ENCODE results near the gene ZNF460. TPM values are rescaled to one million over a fixed set of nuclear protein-coding genes. Genes with fewer than 3 reads are reported as not detected.

Gene ZNF460
- polyA plus RNA-seq, 2 of the 4 experiments (the other 2 are of a cell fraction), result 0.50 to 16.1 TPM

GRCh38 chr19:57279418-57280164 is 694 bp upstream of the ZNF460 start (continued):
- peak; percentile 60 for TF ChIP-seq USF2 (IDR thresholded peaks at IDR 0.05)
- peak; percentile 74 for TF ChIP-seq TP53 (CRISPR knock-in tag; IDR thresholded peaks at IDR 0.05)
- peak; percentile 97 for TF ChIP-seq E2F6 (IDR thresholded peaks at IDR 0.05; ENCODE audit: borderline replicate concordance, low read depth)
- TF ChIP-seq ZSCAN20 (CRISPR knock-in tag; IDR thresholded peaks at IDR 0.05), result peak; percentile 20; the same call in 1 of the 2 replicates
- peak; percentile 100 for TF ChIP-seq MAX (IDR thresholded peaks at IDR 0.05)
- TF ChIP-seq CTCF (IDR thresholded peaks at IDR 0.05), result peak; percentile 41; the same call in 2 of the 3 replicates
- peak; percentile 36 to 44; a peak in 4 of 5 replicates for TF ChIP-seq RAD21 (conservative IDR thresholded peaks at IDR 0.05 in 1 of 2, IDR thresholded peaks at IDR 0.05 in 1 of 2)
- TF ChIP-seq CEBPB (IDR thresholded peaks at IDR 0.05), result peak; percentile 32 to 88; a peak in 3 of 4 replicates
- no peak for TF ChIP-seq FOSL2 (IDR thresholded peaks at IDR 0.05)
- peak; percentile 46 for TF ChIP-seq FOSL2 (CRISPR knock-in tag; IDR thresholded peaks at IDR 0.05)
- TF ChIP-seq POLR2A (IDR thresholded peaks at IDR 0.05; ENCODE audit: low read length), result peak; percentile 46; the same call in 1 of the 2 replicates
- TF ChIP-seq KDM1A (IDR thresholded peaks at IDR 0.05; ENCODE audit: low read depth), result 0 out of 2 replicates have a peak, but pooled peaks have one; percentile 43
- no peak for TF ChIP-seq GATA3 (IDR thresholded peaks at IDR 0.05; ENCODE audit: borderline replicate concordance)

- FAIRE-seq (no peak), ATAC-seq (peak in 1 of 2 experiments; percentile 18; a peak in 5 of 6 replicates), DNase-seq (ENCODE audit: low read depth in 1 of 2, low spot score in 1 of 2) (peak; percentile 23 to 51)
- POLR2A ChIA-PET, result no interaction called here
- no peak for TF ChIP-seq BHLHE40 (IDR thresholded peaks at IDR 0.05; ENCODE audit: low read depth, low read length)
- no peak for TF ChIP-seq SMC3 (IDR thresholded peaks at IDR 0.05)
- TF ChIP-seq GATA3 (IDR thresholded peaks at IDR 0.05; ENCODE audit: borderline replicate concordance), result no peak
- no peak for TF ChIP-seq NFE2L2 (conservative IDR thresholded peaks at IDR 0.05; ENCODE audit: low read length)
- no peak for TF ChIP-seq CHD4 (IDR thresholded peaks at IDR 0.05; ENCODE audit: borderline replicate concordance)
- no peak for TF ChIP-seq SREBF2 (IDR thresholded peaks at IDR 0.05)
- no peak for TF ChIP-seq HES2 (IDR thresholded peaks at IDR 0.05)
- TF ChIP-seq EHF (CRISPR knock-in tag; IDR thresholded peaks at IDR 0.05), result no peak
- no peak for TF ChIP-seq RCOR1 (IDR thresholded peaks at IDR 0.05; ENCODE audit: low read depth, low read length)
- TF ChIP-seq BCL3 (IDR thresholded peaks at IDR 0.05), result no peak
- no peak for TF ChIP-seq FOXS1 (CRISPR knock-in tag; IDR thresholded peaks at IDR 0.05)
- no peak for TF ChIP-seq HOXB13 (CRISPR knock-in tag; IDR thresholded peaks at IDR 0.05; ENCODE audit: low read depth)
- no peak for TF ChIP-seq ATOH8 (CRISPR knock-in tag; IDR thresholded peaks at IDR 0.05; ENCODE audit: low read depth)
- Histone ChIP-seq H3K27ac (peak overlapping the region; percentile 94 to 97), H3K4me2 (peak overlapping the region; percentile 87), H3K4me1 (no peaks in the 10 kb centered on the region), H3K9me3 (peaks cover 71% of the 10 kb centered on the region), H3K4me3 (peak overlapping the region; percentile 71)
- CTCF ChIA-PET, result no interaction called here
- 3% methylated on average over 6 of the region's 6 CpGs for WGBS (ENCODE audit: missing lambda C conversion rate)
Measured at GRCh38 chr19:57280962-57281400, 696 bp downstream of the ZNF460 start.

All from A549 (cell line).